Astrocyte (in vitro differentiated cells and primary cell): ENCODE results near the gene LHPP.

ENCODE experiments used
- CTCF ChIP-seq: IDR thresholded peaks from 2 replicates; pipeline ENCODE4 v1.5.1; 2011; ENCODE audit warnings: low read depth, mild to moderate bottlenecking, inconsistent platforms, low read length, moderate library complexity; ENCODE audit not compliant: insufficient read depth
- EZH2 ChIP-seq: IDR thresholded peaks from 2 replicates; pipeline ENCODE4 v1.6.1; 2012; ENCODE audit warnings: mild to moderate bottlenecking, low read length, inconsistent platforms; ENCODE audit not compliant: insufficient read depth

GRCh38 chr10:124625831-124626238, 164.2 kb downstream of the LHPP start:
- TF ChIP-seq CTCF (no peak), EZH2 (no peak)
